Tibial nerve (tissue), 4 donors: ENCODE measurements around the gene FMN1.

Experiments used
- EP300 ChIP-seq, 2 donors: sonication (generic); formaldehyde crosslinking; IDR thresholded peaks; one replicate each; pipeline ENCODE4 v1.6.1; 2017; ENCODE audit warnings: antibody characterized with exemption in 2 of 2, mild to moderate bottlenecking in 1 of 2
- POLR2A ChIP-seq, 2 donors: fragments of 450-650 bp; IDR thresholded peaks; one replicate each; pipeline ENCODE4 v1.6.1; 2017; ENCODE audit warnings: antibody characterized with exemption in 2 of 2, mild to moderate bottlenecking in 2 of 2, moderate library complexity in 2 of 2
- TF ChIP-seq, protein P1 (sequence below), 5 experiments: fragments of 200-600 bp in 3 of 5; fragments of 450-650 bp in 2 of 5; sonication (generic) in 3 of 5; IDR thresholded peaks; one replicate each; pipeline ENCODE4 v1.5.1; 2016 to 2019; ENCODE audit warnings: antibody characterized with exemption in 5 of 5, mild to moderate bottlenecking in 3 of 5, moderate library complexity in 2 of 5

GRCh38 chr15:32928876-32929275, 265.6 kb downstream of the FMN1 start:
- no peak for TF ChIP-seq POLR2A (IDR thresholded peaks at IDR 0.05)
- TF ChIP-seq, protein P1, sequence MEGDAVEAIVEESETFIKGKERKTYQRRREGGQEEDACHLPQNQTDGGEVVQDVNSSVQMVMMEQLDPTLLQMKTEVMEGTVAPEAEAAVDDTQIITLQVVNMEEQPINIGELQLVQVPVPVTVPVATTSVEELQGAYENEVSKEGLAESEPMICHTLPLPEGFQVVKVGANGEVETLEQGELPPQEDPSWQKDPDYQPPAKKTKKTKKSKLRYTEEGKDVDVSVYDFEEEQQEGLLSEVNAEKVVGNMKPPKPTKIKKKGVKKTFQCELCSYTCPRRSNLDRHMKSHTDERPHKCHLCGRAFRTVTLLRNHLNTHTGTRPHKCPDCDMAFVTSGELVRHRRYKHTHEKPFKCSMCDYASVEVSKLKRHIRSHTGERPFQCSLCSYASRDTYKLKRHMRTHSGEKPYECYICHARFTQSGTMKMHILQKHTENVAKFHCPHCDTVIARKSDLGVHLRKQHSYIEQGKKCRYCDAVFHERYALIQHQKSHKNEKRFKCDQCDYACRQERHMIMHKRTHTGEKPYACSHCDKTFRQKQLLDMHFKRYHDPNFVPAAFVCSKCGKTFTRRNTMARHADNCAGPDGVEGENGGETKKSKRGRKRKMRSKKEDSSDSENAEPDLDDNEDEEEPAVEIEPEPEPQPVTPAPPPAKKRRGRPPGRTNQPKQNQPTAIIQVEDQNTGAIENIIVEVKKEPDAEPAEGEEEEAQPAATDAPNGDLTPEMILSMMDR (IDR thresholded peaks at IDR 0.05) = no peak
- TF ChIP-seq EP300 (IDR thresholded peaks at IDR 0.05) = no peak
